ENCODE data around the gene CALML5. TPM values are rescaled to one million over a fixed set of nuclear protein-coding genes. Genes with fewer than 3 reads are reported as not detected.

The CALML5 gene
- total RNA-seq, 4 donors from 2014 or later = not detected

GRCh38 chr10:5528989-5529701 is 29.8 kb upstream of the CALML5 start:
- TF ChIP-seq, protein P1, sequence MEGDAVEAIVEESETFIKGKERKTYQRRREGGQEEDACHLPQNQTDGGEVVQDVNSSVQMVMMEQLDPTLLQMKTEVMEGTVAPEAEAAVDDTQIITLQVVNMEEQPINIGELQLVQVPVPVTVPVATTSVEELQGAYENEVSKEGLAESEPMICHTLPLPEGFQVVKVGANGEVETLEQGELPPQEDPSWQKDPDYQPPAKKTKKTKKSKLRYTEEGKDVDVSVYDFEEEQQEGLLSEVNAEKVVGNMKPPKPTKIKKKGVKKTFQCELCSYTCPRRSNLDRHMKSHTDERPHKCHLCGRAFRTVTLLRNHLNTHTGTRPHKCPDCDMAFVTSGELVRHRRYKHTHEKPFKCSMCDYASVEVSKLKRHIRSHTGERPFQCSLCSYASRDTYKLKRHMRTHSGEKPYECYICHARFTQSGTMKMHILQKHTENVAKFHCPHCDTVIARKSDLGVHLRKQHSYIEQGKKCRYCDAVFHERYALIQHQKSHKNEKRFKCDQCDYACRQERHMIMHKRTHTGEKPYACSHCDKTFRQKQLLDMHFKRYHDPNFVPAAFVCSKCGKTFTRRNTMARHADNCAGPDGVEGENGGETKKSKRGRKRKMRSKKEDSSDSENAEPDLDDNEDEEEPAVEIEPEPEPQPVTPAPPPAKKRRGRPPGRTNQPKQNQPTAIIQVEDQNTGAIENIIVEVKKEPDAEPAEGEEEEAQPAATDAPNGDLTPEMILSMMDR (IDR thresholded peaks at IDR 0.05; ENCODE audit: low read depth) = no peak

DNA sequence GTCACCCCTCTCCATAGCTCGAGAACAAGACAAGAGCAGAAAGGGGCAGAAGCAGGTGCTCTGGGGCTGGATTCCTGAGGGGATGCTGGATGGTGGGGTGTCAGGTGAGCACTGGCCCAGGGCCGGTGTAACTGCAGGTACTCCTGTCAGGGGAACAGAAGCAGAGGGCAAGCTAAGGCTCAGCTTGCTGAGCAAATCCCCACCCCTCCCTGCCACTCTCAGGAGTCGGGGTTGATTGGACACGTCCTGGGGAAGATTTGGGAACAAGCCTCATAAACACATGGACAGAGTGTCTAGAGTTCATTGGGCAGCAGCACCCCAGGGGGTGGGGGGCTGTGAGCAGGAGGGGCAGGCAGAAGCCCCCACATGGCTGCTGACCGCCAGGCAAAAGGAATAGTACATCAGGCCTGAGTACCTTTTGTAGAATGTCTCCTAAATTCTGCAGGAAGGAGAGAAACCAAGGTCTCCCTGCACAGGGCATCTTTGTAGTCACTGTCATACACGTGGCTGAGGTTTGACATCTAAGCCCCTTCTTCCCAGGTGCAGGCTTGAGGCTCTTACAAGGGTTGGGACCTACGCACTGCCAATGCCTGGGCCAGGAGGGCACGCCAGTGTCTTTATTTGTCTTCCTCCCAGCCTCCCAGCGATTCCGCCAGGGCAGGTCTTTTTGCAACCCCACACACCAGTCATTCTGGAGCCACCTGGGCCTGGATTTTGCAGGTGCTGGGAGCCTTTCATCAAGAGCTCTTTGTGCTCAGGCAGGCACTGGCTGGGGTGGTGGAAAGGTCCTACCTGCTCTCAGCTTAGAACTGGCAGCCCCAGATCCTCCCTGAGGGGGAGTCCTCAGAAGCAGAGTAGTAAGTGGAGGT is 28.2 kb upstream of the CALML5 start:
- TF ChIP-seq, protein P1 (IDR thresholded peaks at IDR 0.05; ENCODE audit: low read depth) = no peak

- TF ChIP-seq, protein P1 (IDR thresholded peaks at IDR 0.05; ENCODE audit: low read depth) = no peak
Measured at GRCh38 chr10:5526691-5527331, 27.4 kb upstream of the CALML5 start.

- TF ChIP-seq, protein P1 (IDR thresholded peaks at IDR 0.05; ENCODE audit: low read depth) = no peak
Measured at GRCh38 chr10:5525561-5526341, 26.4 kb upstream of the CALML5 start.

DNA sequence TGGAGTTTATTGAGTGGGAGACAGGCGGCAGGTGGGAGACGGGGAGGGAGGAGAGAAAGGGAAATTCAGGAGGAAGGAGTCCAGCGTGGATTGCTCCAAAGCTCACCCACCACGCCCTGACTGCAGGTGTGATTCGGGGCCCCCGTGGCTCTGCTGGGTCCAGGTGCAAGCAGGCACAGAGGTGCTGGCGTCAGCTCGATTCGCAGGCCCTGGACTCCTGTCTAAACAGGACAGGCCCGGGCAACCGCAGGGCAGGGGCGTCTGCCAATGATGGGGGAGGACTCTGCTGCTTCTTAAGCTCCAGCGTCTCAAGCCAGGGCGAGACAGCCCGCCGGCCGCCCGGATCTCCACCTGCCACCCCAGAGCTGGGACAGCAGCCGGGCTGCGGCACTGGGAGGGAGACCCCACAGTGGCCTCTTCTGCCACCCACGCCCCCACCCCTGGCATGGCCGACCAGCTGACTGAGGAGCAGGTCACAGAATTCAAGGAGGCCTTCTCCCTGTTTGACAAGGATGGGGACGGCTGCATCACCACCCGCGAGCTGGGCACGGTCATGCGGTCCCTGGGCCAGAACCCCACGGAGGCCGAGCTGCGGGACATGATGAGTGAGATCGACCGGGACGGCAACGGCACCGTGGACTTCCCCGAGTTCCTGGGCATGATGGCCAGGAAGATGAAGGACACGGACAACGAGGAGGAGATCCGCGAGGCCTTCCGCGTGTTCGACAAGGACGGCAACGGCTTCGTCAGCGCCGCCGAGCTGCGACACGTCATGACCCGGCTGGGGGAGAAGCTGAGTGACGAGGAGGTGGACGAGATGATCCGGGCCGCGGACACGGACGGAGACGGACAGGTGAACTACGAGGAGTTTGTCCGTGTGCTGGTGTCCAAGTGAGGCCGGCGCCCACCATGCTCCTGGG is 25.5 kb upstream of the CALML5 start, which contains the start of gene CALML3:
TSS of gene CALML3 (plus strand) at position 321 of the 920 bp plus-strand sequence. CDS start at position 446, 125 bp downstream.
- TF ChIP-seq, protein P1 (IDR thresholded peaks at IDR 0.05; ENCODE audit: low read depth) = no peak
